Loucy (cell line): ENCODE measurements around the gene DNAJB6.

Experiments used
- H2AFZ ChIP-seq: fragments of 200-600 bp; sonication (generic); 2 replicates; pipeline ENCODE4 v1.6.0; 2016; ENCODE audit warnings: antibody characterized with exemption, mild to moderate bottlenecking, low read length, moderate library complexity
- H3F3A ChIP-seq: fragments of 200-600 bp; 2 replicates; pipeline ENCODE4 v1.6.0; 2016; ENCODE audit warnings: antibody characterized with exemption, low read depth, mild to moderate bottlenecking
- H3K27me3 ChIP-seq: fragments of 200-600 bp; sonication (generic); 2 replicates; pipeline ENCODE4 v1.6.1; 2014; ENCODE audit warnings: low read length, mild to moderate bottlenecking; ENCODE audit not compliant: insufficient read depth, poor library complexity, severe bottlenecking
- H3K36me3 ChIP-seq: fragments of 200-600 bp; sonication (generic); 2 replicates; pipeline ENCODE4 v1.6.1; 2016; ENCODE audit warnings: low read length; ENCODE audit not compliant: insufficient read depth
- H3K4me1 ChIP-seq: fragments of 200-600 bp; sonication (generic); 2 replicates; pipeline ENCODE4 v1.5.1; 2014; ENCODE audit warnings: low read length, mild to moderate bottlenecking; ENCODE audit not compliant: insufficient read depth, poor library complexity, severe bottlenecking
- H3K4me2 ChIP-seq: fragments of 200-600 bp; sonication (generic); 2 replicates; pipeline ENCODE4 v1.6.0; 2014; ENCODE audit warnings: antibody characterized with exemption, low read length, low read depth, mild to moderate bottlenecking; ENCODE audit not compliant: poor library complexity, severe bottlenecking
- H3K4me3 ChIP-seq: fragments of 200-600 bp; sonication (generic); 2 replicates; pipeline ENCODE4 v1.5.1; 2014; ENCODE audit warnings: low read length, mild to moderate bottlenecking, mixed read lengths; ENCODE audit not compliant: poor library complexity, severe bottlenecking
- H3K79me2 ChIP-seq: fragments of 200-600 bp; sonication (generic); 2 replicates; pipeline ENCODE4 v1.6.1; 2014; ENCODE audit warnings: low read length; ENCODE audit not compliant: insufficient read depth
- H3K9ac ChIP-seq: fragments of 200-600 bp; sonication (generic); 2 replicates; pipeline ENCODE4 v1.6.0; 2014; ENCODE audit warnings: mild to moderate bottlenecking, low read depth, low read length, moderate library complexity; ENCODE audit not compliant: poor library complexity, severe bottlenecking
- H3K9me2 ChIP-seq: fragments of 200-600 bp; sonication (generic); replicated peaks from 2 replicates; pipeline ENCODE4 v1.6.1; 2016; ENCODE audit warnings: low read depth, low read length, mixed read lengths
- H3K9me3 ChIP-seq: fragments of 200-600 bp; sonication (generic); 2 replicates; pipeline ENCODE4 v1.6.1; 2014; ENCODE audit warnings: mild to moderate bottlenecking, antibody characterized with exemption, low read length, low read depth; ENCODE audit not compliant: insufficient read depth
- H4K20me1 ChIP-seq: fragments of 200-600 bp; sonication (generic); 2 replicates; pipeline ENCODE4 v1.6.0; 2014; ENCODE audit warnings: antibody characterized with exemption, low read length, mild to moderate bottlenecking; ENCODE audit not compliant: insufficient read depth, poor library complexity, severe bottlenecking
- CTCF ChIP-seq: fragments of 200-600 bp; sonication (generic); conservative IDR thresholded peaks from 2 replicates; pipeline ENCODE4 v1.5.1; 2014; ENCODE audit warnings: mild to moderate bottlenecking, antibody characterized with exemption, low read length
- EZH2phosphoT487 ChIP-seq: fragments of 200-600 bp; IDR thresholded peaks from 2 replicates; pipeline ENCODE4 v1.6.1; 2018; ENCODE audit warnings: antibody characterized with exemption, mild to moderate bottlenecking, moderate library complexity, borderline replicate concordance

DNAJB6 gene

DNA sequence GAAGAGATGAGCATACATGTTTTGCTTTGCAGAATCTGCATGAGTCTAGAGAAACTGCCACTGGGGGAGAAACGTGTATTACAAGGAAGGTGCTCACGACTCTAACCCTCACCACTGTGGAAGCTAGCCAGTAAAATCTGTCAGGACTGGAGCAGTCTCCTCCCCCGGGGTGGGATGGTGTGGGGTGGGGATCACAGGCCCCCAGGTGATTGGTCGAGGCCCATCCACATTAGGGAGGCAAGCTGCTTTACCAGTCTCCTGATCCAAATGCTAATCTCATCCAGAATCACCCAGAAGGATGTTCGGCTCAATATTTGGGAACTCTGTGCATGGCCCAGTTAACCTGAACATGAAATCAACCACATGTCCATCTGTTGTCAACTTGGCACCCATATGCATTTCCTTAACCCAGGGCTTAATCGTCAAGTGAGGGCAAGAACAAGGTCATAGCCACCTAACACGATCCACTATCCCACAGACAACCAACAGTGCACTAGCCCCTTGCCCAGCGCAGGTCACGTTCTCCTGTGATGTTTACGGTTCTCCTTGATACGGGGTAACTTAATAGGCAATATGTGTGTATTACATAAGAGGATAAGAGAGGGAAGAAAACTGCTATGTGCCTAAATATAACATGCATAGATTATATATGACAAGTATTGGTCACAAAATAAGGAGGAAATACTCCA is 40.8 kb downstream of the DNAJB6 start:
- H3K9me2 ChIP-seq, result no peaks in the 10 kb centered on the region
- no peaks in the 10 kb centered on the region for H3K27me3 ChIP-seq
- H3K9ac ChIP-seq, result no peak overlapping the region
- H3F3A ChIP-seq, result no peaks in the 10 kb centered on the region
- peaks cover 95% of the 10 kb centered on the region; the same call in 1 of the 2 replicates for H3K36me3 ChIP-seq
- TF ChIP-seq EZH2phosphoT487, result no peak
- TF ChIP-seq CTCF, result no peak
- H2AFZ ChIP-seq, result no peak overlapping the region
- peaks cover 100% of the 10 kb centered on the region for H3K79me2 ChIP-seq
- no peak overlapping the region for H3K4me2 ChIP-seq
- H3K4me3 ChIP-seq, result no peak overlapping the region
- no peaks in the 10 kb centered on the region for H3K9me3 ChIP-seq
- peaks cover 96% of the 10 kb centered on the region for H4K20me1 ChIP-seq
- H3K4me1 ChIP-seq, result no peaks in the 10 kb centered on the region

- H3K79me2 ChIP-seq, result peaks cover 100% of the 10 kb centered on the region
- peaks cover 95% of the 10 kb centered on the region; the same call in 1 of the 2 replicates for H3K36me3 ChIP-seq
- H3F3A ChIP-seq, result no peaks in the 10 kb centered on the region
- peaks cover 99% of the 10 kb centered on the region for H4K20me1 ChIP-seq
- no peak for TF ChIP-seq EZH2phosphoT487
- no peak for TF ChIP-seq CTCF
- no peaks in the 10 kb centered on the region for H3K4me1 ChIP-seq
- no peak overlapping the region for H3K9ac ChIP-seq
- H3K9me2 ChIP-seq, result no peaks in the 10 kb centered on the region
- H3K4me3 ChIP-seq, result no peak overlapping the region
- H3K4me2 ChIP-seq, result no peak overlapping the region
- no peak overlapping the region for H2AFZ ChIP-seq
- no peaks in the 10 kb centered on the region for H3K9me3 ChIP-seq
- no peaks in the 10 kb centered on the region for H3K27me3 ChIP-seq
Observed at GRCh38 chr7:157378390-157378789, 41.6 kb downstream of the DNAJB6 start.

DNA sequence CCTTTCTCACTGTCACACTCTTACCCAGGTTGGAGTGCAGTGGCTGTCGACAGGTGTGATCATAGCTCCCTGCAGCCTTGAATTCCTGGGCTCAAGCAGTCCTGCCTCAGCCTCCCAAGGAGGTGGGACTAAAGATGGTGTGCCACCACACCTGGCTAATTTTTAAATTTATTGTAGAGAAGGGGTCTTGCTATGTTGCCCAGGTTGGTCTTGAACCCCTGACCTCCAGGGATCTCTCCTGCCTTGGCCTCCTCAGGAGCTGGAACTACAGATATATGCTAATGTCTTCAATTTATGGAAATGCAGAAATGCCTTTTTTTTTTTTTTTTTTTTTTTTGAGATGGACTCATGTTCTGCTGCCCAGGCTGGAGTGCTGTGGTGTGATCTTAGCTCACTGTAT is 42.7 kb downstream of the DNAJB6 start:
- Histone ChIP-seq H3K4me1 (no peaks in the 10 kb centered on the region), H4K20me1 (peaks cover 91% of the 10 kb centered on the region), H3K36me3 (peaks cover 95% of the 10 kb centered on the region; the same call in 1 of the 2 replicates)

More for the DNA sequence above, 42.7 kb downstream of the DNAJB6 start:
- TF ChIP-seq EZH2phosphoT487 (no peak), CTCF (no peak)
- no peaks in the 10 kb centered on the region for H3K27me3 ChIP-seq
- no peak overlapping the region for H3K9ac ChIP-seq
- H3K4me3 ChIP-seq, result no peak overlapping the region
- no peaks in the 10 kb centered on the region for H3K9me3 ChIP-seq
- peaks cover 91% of the 10 kb centered on the region for H3K79me2 ChIP-seq
- H3K4me2 ChIP-seq, result no peak overlapping the region
- no peak overlapping the region for H2AFZ ChIP-seq
- no peaks in the 10 kb centered on the region for H3F3A ChIP-seq
- no peaks in the 10 kb centered on the region for H3K9me2 ChIP-seq
